ENCODE results near the gene STK32C. TPM values are rescaled to one million over a fixed set of nuclear protein-coding genes. Genes with fewer than 3 reads are reported as not detected.

Gene STK32C
- total and polyA plus RNA-seq, 2 of the 4 experiments (the other 2 are of a cell fraction), result 5.0 to 8.3 TPM

DNA sequence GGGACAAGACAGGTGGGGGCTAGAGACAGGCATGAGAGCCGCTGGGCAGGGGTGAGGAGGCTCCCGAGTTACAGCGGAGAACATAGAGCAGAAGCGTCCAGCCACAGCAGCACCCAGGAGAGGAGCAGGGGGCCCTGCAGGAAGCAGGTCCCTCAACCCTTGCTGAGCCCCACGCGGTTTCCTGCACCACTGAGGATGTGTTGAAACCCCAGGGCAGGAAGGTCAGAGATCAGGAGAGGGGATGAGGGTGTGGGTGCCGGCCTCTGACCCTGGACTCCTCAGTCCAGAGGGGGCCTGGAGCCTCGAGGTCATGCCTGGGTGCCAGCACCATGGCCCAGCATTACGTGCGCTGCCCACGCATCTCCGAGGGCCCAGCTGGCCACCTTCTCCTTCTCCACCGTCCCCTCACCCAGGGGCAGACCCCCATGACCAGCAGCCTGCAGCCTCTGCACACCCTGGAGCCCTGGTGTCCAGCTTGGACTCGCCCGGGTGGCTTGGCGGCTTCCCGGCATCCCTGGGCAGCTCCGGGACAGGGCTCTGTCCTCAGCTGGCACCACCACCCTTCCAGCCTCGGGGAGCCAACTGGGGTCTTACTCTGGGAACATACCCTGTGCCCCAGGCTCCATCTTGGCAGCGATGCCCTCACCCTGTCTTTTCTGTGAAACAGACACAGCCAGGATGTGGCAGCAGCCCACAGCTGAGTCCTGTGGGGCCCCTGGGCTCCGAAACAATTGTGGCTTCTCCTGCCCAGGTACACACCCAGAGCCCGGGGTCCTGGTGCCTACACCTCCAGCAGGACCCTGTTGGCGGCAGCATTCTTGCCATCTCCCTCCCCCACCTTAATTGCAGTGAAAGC, 52.0 kb downstream of the STK32C start:
- ChIA-PET POLR2A (ENCODE audit: unreplicated experiment) (no interaction called here), CTCF (no interaction called here)
- no peak overlapping the region for H3K4ac ChIP-seq (ENCODE audit: low read depth, low read length)
- H2AK5ac ChIP-seq (ENCODE audit: low read depth, low read length), result no peak overlapping the region
- no peak overlapping the region for H2BK5ac ChIP-seq (ENCODE audit: low read depth, low read length, poor library complexity, severe bottlenecking)
- H3K4me2 ChIP-seq (ENCODE audit: low read depth, low read length), result no peak overlapping the region
- H3K23ac ChIP-seq (ENCODE audit: low read depth, low read length), result no peak overlapping the region
- H4K5ac ChIP-seq (ENCODE audit: low read depth, low read length), result no peak overlapping the region
- no peaks in the 10 kb centered on the region for H3K79me1 ChIP-seq (ENCODE audit: low read depth in 1 of 2, low read length in 2 of 2)
- H3K56ac ChIP-seq (ENCODE audit: extremely low read depth, insufficient read depth, low read length), result no peak overlapping the region
- no peak overlapping the region for H2BK120ac ChIP-seq (ENCODE audit: low read depth, low read length)
- H2BK20ac ChIP-seq (ENCODE audit: low read depth, low read length), result no peak overlapping the region
- no peak overlapping the region for H3K14ac ChIP-seq (replicated peaks; ENCODE audit: low read depth, low read length)
- 81% methylated on average over 6 of the region's 23 CpGs; no CpG with 5 or more reads in 1 of the 2 experiments for WGBS, 2 experiments (ENCODE audit: extremely low coverage in 2 of 2, insufficient read length in 1 of 2)
- no peak overlapping the region for H3K18ac ChIP-seq (ENCODE audit: low read depth, low read length)
- dilution Hi-C loops (cut with HindIII; ENCODE audit: low sequenced_read_pairs, unreplicated experiment) (no loop called here), intact Hi-C loops (cut with micrococcal nuclease) (no loop called here), in situ Hi-C loops (cut with MboI; ENCODE audit: low sequenced_read_pairs) (no loop called here)
- DNase-seq (no peak), ATAC-seq (ENCODE audit: low read depth) (no peak)
- no peak overlapping the region for H4K91ac ChIP-seq (ENCODE audit: insufficient read depth, low read depth, low read length)
- no peak overlapping the region for H2AK9ac ChIP-seq (replicated peaks; ENCODE audit: low read depth, low read length, poor library complexity)
- H3K9me1 ChIP-seq (ENCODE audit: insufficient read depth, low read length), result no peaks in the 10 kb centered on the region
- TF ChIP-seq, protein P1, sequence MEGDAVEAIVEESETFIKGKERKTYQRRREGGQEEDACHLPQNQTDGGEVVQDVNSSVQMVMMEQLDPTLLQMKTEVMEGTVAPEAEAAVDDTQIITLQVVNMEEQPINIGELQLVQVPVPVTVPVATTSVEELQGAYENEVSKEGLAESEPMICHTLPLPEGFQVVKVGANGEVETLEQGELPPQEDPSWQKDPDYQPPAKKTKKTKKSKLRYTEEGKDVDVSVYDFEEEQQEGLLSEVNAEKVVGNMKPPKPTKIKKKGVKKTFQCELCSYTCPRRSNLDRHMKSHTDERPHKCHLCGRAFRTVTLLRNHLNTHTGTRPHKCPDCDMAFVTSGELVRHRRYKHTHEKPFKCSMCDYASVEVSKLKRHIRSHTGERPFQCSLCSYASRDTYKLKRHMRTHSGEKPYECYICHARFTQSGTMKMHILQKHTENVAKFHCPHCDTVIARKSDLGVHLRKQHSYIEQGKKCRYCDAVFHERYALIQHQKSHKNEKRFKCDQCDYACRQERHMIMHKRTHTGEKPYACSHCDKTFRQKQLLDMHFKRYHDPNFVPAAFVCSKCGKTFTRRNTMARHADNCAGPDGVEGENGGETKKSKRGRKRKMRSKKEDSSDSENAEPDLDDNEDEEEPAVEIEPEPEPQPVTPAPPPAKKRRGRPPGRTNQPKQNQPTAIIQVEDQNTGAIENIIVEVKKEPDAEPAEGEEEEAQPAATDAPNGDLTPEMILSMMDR (conservative IDR thresholded peaks at IDR 0.05; ENCODE audit: low read depth, low read length), result no peak
- no peak for TF ChIP-seq SMC3 (IDR thresholded peaks at IDR 0.05; ENCODE audit: low read depth, low read length)
- no peak for TF ChIP-seq MAFK (IDR thresholded peaks at IDR 0.05; ENCODE audit: low read depth, low read length)
- TF ChIP-seq RCOR1 (IDR thresholded peaks at IDR 0.05; ENCODE audit: insufficient replicate concordance, low read length), result no peak
- TF ChIP-seq MXI1 (IDR thresholded peaks at IDR 0.05; ENCODE audit: borderline replicate concordance, low read depth, low read length), result no peak
- TF ChIP-seq, protein P2, sequence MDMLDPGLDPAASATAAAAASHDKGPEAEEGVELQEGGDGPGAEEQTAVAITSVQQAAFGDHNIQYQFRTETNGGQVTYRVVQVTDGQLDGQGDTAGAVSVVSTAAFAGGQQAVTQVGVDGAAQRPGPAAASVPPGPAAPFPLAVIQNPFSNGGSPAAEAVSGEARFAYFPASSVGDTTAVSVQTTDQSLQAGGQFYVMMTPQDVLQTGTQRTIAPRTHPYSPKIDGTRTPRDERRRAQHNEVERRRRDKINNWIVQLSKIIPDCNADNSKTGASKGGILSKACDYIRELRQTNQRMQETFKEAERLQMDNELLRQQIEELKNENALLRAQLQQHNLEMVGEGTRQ (IDR thresholded peaks at IDR 0.05; ENCODE audit: low read depth, low read length), result no peak
- TF ChIP-seq, protein P3, sequence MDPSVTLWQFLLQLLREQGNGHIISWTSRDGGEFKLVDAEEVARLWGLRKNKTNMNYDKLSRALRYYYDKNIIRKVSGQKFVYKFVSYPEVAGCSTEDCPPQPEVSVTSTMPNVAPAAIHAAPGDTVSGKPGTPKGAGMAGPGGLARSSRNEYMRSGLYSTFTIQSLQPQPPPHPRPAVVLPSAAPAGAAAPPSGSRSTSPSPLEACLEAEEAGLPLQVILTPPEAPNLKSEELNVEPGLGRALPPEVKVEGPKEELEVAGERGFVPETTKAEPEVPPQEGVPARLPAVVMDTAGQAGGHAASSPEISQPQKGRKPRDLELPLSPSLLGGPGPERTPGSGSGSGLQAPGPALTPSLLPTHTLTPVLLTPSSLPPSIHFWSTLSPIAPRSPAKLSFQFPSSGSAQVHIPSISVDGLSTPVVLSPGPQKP (IDR thresholded peaks at IDR 0.05; ENCODE audit: borderline replicate concordance, low read depth, low read length), result no peak
- H4K8ac ChIP-seq (ENCODE audit: low read depth in 2 of 2, low read length in 2 of 2), result no peak overlapping the region
- H3K9ac ChIP-seq (ENCODE audit: low read depth, low read length), result no peak overlapping the region
- H4K20me1 ChIP-seq (ENCODE audit: insufficient read depth, low read length), result no peaks in the 10 kb centered on the region
- BruUV-seq (replicated peaks), result no TSS peak
- H2AFZ ChIP-seq (replicated peaks; ENCODE audit: low read length, poor library complexity), result no peak overlapping the region
- no peak overlapping the region for H2BK15ac ChIP-seq (ENCODE audit: low read depth, low read length)
- no peaks in the 10 kb centered on the region; the same call in 1 of the 2 replicates for H3K27me3 ChIP-seq (ENCODE audit: control insufficient read depth, insufficient read depth, low read length)
- H3K27ac ChIP-seq (ENCODE audit: insufficient read depth, low read length), result no peak overlapping the region
- no peaks in the 10 kb centered on the region for H3K36me3 ChIP-seq (ENCODE audit: control insufficient read depth, insufficient read depth, low read length)
- no peaks in the 10 kb centered on the region for H3K9me3 ChIP-seq (ENCODE audit: control insufficient read depth, insufficient read depth, low read length)
- H3K4me3 ChIP-seq (ENCODE audit: insufficient read depth, low read depth, low read length), result no peak overlapping the region
- no peaks in the 10 kb centered on the region; the same call in 1 of the 2 replicates for H3K4me1 ChIP-seq (ENCODE audit: control insufficient read depth, insufficient read depth, low read length)
